ENCODE data around the gene F8A3. TPM values are rescaled to one million over a fixed set of nuclear protein-coding genes. Genes with fewer than 3 reads are reported as not detected.
"Not testable (repeated sequence)": the region's sequence is repeated elsewhere in the genome, so short reads cannot be mapped to it uniquely, and the experiment has no call there.

F8A3 gene
- not detected in 2 replicates for total RNA-seq (2014; rRNA removed; shearing (Covaris generic))

DNA sequence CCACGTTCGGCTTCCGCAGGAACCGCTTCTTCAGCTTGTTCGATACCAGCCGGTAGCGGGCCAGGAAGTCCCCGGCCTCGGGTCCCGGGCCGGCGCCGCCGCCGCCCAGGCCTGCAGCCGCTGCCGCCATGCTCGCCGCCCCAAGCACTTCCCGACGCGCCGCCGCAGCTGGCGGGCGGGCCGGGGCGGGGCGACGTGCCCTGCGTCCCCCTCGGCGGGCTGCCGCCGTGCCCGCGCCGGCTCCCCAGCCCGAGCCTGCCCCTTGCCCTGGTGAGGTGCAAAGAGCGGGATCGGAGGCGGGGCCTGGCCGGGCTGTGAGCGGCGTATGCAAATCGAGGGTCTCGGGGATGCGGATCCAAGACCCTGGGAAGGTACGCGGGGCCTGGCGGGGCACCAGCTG lies at the start of gene F8A3:
Gene F8A3, minus strand, starts transcription at position 150 of the 400 bp plus-strand sequence. Its CDS starts 20 bp downstream, at position 130.
- DNase-seq (ENCODE audit: low spot score); in situ Hi-C loops (cut with HindIII; ENCODE audit: low sequenced_read_pairs): not testable (repeated sequence)

DNA sequence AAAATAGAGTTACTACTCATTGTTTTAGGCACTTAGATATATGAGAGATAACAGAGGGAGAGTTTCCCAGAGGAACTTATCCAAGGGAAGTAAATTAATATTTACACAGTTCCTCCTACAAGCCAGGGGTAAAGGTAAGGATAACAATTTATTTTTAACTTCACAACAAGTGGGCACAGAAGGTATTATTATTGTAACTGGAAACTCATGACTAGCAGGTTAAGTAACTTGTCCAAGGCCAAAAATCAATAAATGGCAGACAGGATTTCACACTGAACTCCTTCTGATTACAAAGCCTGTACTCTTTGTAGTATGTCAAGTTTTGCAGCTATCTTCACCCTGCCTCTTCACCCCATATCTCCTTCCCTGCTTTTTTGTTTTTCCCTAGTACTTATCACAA lies 46.9 kb upstream of the F8A3 start:
- DNase-seq (ENCODE audit: low spot score): no peak
- in situ Hi-C loops (cut with HindIII; ENCODE audit: low sequenced_read_pairs): no loop called here

DNA sequence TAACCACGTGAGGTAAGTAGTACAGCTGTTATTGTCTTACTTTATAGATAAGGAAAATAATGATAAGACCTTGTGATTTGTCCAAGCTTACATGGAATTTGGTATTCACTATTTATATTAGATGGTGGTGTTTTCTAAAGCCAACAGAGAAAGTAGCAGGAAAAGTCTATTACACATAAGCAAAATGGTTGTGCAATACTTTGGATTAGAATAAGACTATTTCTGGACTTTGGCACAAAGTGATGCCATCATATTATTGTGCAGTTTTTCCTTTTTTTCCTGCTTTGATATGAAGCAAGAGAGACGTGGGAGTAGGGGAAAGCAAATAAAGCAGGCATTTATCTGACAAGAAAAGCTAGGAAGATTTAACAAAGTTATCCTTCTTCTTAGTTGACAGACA lies 36.7 kb upstream of the F8A3 start:
- in situ Hi-C loops (cut with HindIII; ENCODE audit: low sequenced_read_pairs); DNase-seq (ENCODE audit: low spot score): not testable (repeated sequence)

DNA sequence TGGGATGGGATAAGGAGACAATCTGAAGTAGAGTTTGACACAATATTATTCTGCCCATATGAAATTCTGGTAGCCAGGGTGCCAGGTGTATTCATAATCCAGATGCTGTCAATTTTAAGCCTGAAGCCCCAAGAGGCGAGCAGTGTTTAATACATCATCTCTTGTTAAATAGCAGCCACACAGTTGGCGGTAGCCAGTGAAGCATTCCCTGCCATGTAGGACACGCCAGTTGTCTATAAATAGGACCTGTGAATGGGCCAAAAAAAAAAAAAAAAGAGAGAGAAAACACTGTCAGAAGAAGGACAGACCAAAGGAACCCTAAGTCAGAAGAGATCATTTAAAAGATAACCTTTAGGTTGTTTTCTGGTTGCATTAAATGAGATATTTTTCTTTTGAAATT lies 33.0 kb upstream of the F8A3 start:
- DNase-seq (ENCODE audit: low spot score); in situ Hi-C loops (cut with HindIII; ENCODE audit: low sequenced_read_pairs): not testable (repeated sequence)

DNA sequence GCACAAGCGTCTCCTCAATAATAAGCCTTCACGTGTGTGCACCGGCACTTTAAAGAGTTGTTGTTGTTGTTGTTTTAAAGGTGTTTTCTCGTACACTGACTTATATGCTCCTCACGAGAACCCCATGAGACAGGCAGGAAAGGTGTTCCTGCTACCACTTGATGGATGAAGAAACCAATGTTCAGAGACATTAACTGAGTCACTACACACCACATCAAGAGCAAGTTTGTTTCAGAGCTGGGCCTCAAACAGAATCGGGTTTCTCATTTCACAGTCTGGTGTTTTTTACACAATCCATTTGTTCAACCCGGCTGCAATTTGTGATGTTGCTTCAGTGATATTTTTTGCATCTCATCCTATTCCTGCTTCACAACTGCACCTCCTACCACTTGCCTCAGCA lies 18.7 kb upstream of the F8A3 start:
- in situ Hi-C loops (cut with HindIII; ENCODE audit: low sequenced_read_pairs); DNase-seq (ENCODE audit: low spot score): not testable (repeated sequence)

DNA sequence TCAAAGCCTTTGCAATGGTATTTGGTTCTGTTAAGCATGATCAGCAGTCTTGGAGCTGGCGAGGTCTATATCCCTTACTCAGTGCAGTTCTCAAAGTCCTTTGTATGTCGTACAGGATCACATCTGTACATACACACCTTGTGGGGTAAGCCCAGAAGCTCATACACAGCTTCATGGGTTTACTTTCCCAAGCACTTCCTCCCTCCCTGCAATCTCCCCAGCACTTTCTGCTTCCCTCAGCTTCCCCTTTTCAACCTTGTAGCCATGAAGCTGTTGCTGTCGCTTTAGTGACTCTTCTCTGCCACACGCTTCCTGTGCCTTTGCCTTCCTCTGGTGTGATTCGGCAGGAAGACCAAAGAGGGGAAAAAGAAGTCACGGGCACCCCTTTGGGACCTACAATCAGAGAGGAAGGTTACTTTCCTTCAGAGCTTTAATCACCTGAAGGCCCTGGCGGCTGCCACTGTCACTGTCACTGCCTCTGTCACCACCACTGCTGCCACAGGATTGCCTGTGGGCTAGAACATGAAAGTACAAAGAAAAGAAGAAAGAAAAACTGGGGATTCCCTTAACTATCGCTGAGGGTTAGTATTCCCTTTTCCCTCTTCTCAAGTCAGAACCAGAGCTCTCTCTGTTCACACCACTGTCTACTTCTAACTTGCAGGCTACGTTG lies 8.0 kb upstream of the F8A3 start:
- DNase-seq (ENCODE audit: low spot score); in situ Hi-C loops (cut with HindIII; ENCODE audit: low sequenced_read_pairs): not testable (repeated sequence)

DNA sequence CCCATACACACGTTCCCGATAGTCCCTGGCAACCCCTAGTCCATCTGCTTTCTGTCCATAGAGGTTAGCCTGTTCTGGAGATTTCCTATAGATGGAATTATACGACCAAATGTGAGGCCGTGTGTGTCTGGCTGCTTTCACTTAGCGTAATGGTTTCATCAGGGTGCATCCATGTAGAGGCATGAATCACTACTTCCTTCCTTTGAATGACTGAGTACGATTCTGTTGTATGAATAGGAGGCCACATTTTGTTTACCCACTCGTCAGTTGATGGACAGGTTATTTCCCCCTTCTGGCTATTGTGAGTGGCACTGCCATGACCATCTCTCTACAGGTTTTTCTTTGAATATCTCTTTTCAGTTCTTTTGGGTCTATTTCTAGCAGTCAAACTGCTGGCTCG lies 2.1 kb upstream of the F8A3 start:
- DNase-seq (ENCODE audit: low spot score); in situ Hi-C loops (cut with HindIII; ENCODE audit: low sequenced_read_pairs): not testable (repeated sequence)

DNA sequence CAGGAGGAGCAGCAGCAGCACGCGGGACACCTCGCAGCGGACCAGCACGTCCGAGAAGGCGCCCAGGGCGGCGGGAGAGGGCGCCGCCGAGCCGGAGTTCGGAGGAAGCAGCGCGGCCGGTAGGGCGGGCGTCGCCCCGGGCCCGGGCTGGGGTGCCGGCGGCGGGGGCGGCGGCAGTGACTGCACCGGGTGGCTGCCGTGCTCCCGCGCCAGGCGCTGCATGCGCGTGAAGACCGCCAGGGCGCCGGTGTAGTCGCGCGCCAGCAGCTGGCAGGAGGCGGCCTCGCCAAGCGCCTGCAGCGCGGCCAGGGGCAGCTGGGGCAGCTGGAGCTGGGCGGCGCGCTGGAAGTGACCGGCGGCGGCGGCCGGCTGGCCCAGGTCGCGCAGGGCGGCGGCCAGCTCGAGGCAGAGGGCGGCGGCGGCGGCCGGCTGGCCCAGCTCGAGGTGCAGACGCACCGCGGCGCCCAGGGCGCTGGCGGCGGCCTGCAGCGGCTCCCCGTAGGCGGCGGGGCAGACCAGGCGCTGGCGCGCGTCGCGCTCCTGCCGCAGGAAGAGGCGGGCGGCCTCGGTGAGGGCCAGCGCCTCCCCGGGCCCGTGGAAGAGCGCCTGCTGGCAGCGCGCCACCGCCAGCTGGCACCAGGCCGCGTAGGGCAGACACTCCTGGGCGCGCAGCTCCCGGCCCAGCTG lies 516 bp downstream of the F8A3 start:
- DNase-seq (ENCODE audit: low spot score); in situ Hi-C loops (cut with HindIII; ENCODE audit: low sequenced_read_pairs): not testable (repeated sequence)

DNA sequence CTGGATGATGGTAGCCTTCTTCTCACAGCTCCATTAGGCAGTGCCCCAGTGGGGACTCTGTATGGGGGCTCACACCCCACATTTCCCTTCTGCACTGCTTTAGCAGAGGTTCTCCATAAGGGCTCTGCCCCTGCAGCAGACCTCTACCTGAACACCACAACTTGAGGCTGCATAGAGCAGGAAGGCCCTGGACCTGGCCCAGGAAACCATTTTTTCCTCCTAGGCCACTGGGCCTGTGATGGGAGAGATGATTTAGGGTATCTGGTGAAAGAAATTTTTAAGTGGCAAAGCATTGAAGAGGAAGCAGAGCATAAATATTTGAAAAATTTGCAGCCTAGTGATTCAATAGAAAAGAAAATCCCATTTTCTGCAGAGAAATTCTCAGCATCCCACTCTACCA lies 17.3 kb downstream of the F8A3 start:
- in situ Hi-C loops (cut with HindIII; ENCODE audit: low sequenced_read_pairs): no loop called here
- no peak for DNase-seq (ENCODE audit: low spot score)

DNA sequence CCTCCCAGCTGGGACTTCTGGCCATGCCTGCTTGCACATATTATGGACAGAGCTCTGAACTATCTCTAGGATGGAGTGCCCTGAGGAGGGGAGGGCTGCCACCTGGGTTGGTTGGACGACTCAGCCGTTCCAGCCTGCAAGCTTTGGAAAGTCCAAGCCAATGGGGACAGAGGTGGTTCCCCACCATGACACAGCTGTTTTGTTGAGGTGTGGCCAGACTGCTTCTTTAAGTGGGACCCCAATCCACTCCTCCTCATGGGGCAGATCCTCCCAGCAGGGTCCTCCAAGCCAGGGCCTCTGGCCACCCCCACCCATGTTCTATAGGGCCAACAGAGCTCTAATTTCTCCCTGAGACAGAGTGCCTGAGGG lies 22.7 kb downstream of the F8A3 start:
- DNase-seq (ENCODE audit: low spot score): no peak
- in situ Hi-C loops (cut with HindIII; ENCODE audit: low sequenced_read_pairs): no loop called here

DNA sequence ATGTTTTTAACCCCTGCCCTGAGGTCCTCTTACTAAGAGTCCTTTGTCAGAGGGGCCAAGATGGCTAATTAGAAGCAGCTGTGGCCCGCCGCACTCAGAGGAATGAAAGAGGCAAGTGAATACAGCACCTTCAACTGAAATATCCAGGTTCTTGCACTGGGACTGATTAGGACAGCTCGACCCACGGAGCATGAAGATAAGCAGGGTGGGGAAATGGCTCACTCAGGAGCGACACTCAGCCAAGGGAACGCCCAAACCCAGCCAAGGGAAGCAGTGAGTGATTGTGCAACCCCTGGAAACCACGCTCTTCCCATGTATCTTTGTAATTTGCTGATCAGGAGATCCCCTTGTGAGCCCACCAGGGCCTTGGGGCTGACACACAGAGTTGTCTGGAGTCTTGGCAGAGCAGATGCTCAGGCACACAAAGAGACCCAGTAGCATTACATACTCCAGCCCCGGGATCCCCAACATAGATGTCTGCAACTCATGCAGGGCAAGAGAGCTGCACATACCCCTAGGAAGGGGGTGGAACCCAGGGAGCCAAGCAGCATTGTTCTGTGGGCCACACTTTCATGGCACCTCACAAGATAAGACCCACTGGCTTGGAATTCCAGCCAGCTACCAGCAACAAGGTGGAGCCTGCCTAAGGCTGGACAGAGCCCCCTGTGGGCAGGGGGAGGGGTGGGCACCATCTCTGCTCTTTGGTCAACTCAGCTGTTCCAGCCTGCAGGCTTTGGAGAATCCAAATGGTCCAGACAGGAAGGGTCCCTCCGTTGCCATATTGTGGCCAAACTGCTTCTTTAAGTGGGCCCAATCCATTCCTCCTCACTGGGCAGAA lies 23.3 kb downstream of the F8A3 start:
- in situ Hi-C loops (cut with HindIII; ENCODE audit: low sequenced_read_pairs): no loop called here
- no peak for DNase-seq (ENCODE audit: low spot score)

DNA sequence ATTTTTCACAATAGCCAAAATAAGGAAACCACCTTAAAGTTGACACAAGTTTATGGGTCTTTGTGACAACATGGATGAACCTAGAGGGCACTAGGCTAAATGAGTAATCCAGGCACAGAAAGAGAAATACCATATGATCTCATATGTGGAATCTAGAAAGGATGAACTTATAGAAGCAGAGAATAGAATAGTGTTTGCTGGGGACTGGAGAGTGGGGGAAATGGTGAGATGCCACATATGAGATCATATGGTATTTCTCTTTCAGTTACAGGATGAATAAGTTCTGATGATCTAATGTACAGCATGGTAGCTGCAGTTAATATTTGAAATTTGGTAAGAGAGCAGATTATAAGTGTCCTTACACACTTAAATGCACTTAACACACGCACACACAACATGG lies 40.7 kb downstream of the F8A3 start:
- in situ Hi-C loops (cut with HindIII; ENCODE audit: low sequenced_read_pairs): no loop called here
- DNase-seq (ENCODE audit: low spot score): no peak

Other genes starting within 250 kb of the F8A3 start
- 103 and 137 TPM in 2 replicates for gene VBP1, start 242.2 kb downstream of the F8A3 start, total RNA-seq (2014; rRNA removed; shearing (Covaris generic))
- 0.68 and 1.6 TPM in 2 replicates for gene RAB39B, start 194.1 kb downstream of the F8A3 start, total RNA-seq (2014; rRNA removed; shearing (Covaris generic))
- gene CLIC2, start 124.0 kb downstream of the F8A3 start, total RNA-seq (2014; rRNA removed; shearing (Covaris generic)): 1.4 TPM in 1 of 2 replicates, not detected in the other
- gene F8A2, start 76.5 kb downstream of the F8A3 start, total RNA-seq (2014; rRNA removed; shearing (Covaris generic)): 0.62 TPM in 1 of 2 replicates, not detected in the other
- gene SPRY3, start 154.0 kb upstream of the F8A3 start, total RNA-seq (2014; rRNA removed; shearing (Covaris generic)): 0.10 TPM in 1 of 2 replicates, not detected in the other
- gene TMLHE, start 154.3 kb upstream of the F8A3 start, total RNA-seq (2014; rRNA removed; shearing (Covaris generic)): 9.9 and 14.6 TPM in 2 replicates

Measured in G401 (cell line).